Hepatocyte (in vitro differentiated cells): ENCODE results near the gene SEPTIN5. TPM values are rescaled to one million over a fixed set of nuclear protein-coding genes. Genes with fewer than 3 reads are reported as not detected.

Experiments used
- DNase-seq: peaks from one replicate; pipeline ENCODE4 v3.0.0-alpha.2; 2016; ENCODE audit warnings: low spot score
- H2AFZ ChIP-seq: fragments of 200-600 bp; sonication (generic); 2 replicates; pipeline ENCODE4 v1.6.0; 2016; ENCODE audit warnings: antibody characterized with exemption, mild to moderate bottlenecking
- H3K27ac ChIP-seq: fragments of 200-600 bp; sonication (generic); 2 replicates; pipeline ENCODE4 v1.5.1; 2016; ENCODE audit warnings: mild to moderate bottlenecking
- H3K27me3 ChIP-seq: fragments of 200-600 bp; sonication (generic); 2 replicates; pipeline ENCODE4 v1.6.1; 2016
- H3K36me3 ChIP-seq: fragments of 200-600 bp; sonication (generic); replicated peaks from 2 replicates; pipeline ENCODE4 v1.5.1; 2016; ENCODE audit warnings: low read depth; ENCODE audit not compliant: insufficient read depth
- H3K4me1 ChIP-seq: fragments of 200-600 bp; sonication (generic); 2 replicates; pipeline ENCODE4 v1.5.1; 2016; ENCODE audit warnings: mild to moderate bottlenecking, moderate library complexity; ENCODE audit not compliant: insufficient read depth
- H3K4me2 ChIP-seq: fragments of 200-600 bp; sonication (generic); 2 replicates; pipeline ENCODE4 v1.6.0; 2016
- H3K4me3 ChIP-seq: fragments of 200-600 bp; sonication (generic); 2 replicates; pipeline ENCODE4 v1.5.1; 2016; ENCODE audit warnings: mild to moderate bottlenecking
- H3K79me2 ChIP-seq: fragments of 200-600 bp; sonication (generic); 2 replicates; pipeline ENCODE4 v1.6.0; 2017; ENCODE audit warnings: mild to moderate bottlenecking
- H3K9me2 ChIP-seq: fragments of 200-600 bp; sonication (generic); replicated peaks from 2 replicates; pipeline ENCODE4 v1.6.0; 2017; ENCODE audit warnings: mild to moderate bottlenecking; ENCODE audit not compliant: insufficient read depth
- H3K9me3 ChIP-seq: fragments of 200-600 bp; sonication (generic); 2 replicates; pipeline ENCODE4 v1.5.1; 2016; ENCODE audit warnings: low read depth, mild to moderate bottlenecking
- H4K20me1 ChIP-seq: fragments of 200-600 bp; sonication (generic); 2 replicates; pipeline ENCODE4 v1.6.0; 2016; ENCODE audit warnings: mild to moderate bottlenecking; ENCODE audit not compliant: insufficient read depth, poor library complexity, severe bottlenecking
- CTCF ChIP-seq: fragments of 200-600 bp; sonication (generic); IDR thresholded peaks from 2 replicates; pipeline ENCODE4 v1.5.1; 2016; ENCODE audit warnings: antibody characterized with exemption, mild to moderate bottlenecking; ENCODE audit not compliant: poor library complexity
- EZH2 ChIP-seq: fragments of 200-600 bp; sonication (generic); IDR thresholded peaks from 2 replicates; pipeline ENCODE4 v1.6.1; 2016; ENCODE audit warnings: antibody characterized with exemption, mild to moderate bottlenecking, borderline replicate concordance
- EZH2phosphoT487 ChIP-seq: fragments of 200-600 bp; sonication (generic); IDR thresholded peaks from one replicate; pipeline ENCODE4 v1.6.1; 2018; ENCODE audit warnings: antibody characterized with exemption, mild to moderate bottlenecking, low read depth, moderate library complexity; ENCODE audit not compliant: unreplicated experiment, severe bottlenecking
- WGBS: methylation state at CpG from one replicate; pipeline ENCODE4 v1.1.6; 2016; ENCODE audit warnings: low lambda C conversion rate; ENCODE audit errors: missing lambda C conversion rate; 5-methylcytosine and 5-hydroxymethylcytosine counted together
- polyA plus RNA-seq: library from polyadenylated mRNA; unstranded; fragments of >200 nt; fragmentation: Nextera tagmentation; extraction: Ambion mirVana; gene quantifications from 2 replicates; pipeline ENCODE4 v1.2.1, GENCODE V29; 2016
- total RNA-seq: library from RNA; depleted of rRNA; stranded (reverse); fragments of >200 nt; gene quantifications from 2 replicates; pipeline ENCODE4 v1.2.3, GENCODE V29; 2014

The SEPTIN5 gene
- 4.3 and 10.0 TPM in 2 replicates for total RNA-seq
- 9.4 and 9.7 TPM in 2 replicates for polyA plus RNA-seq

- no peaks in the 10 kb centered on the region for H4K20me1 ChIP-seq
- H3K27ac ChIP-seq, result no peak within 1 kb of the TSS
- no peak for DNase-seq
- peaks cover 13% of the 10 kb centered on the region for H3K4me1 ChIP-seq
- peak within 1 kb of the TSS; percentile 39 for H3K4me3 ChIP-seq
- H2AFZ ChIP-seq, result peak within 1 kb of the TSS; percentile 74
- H3K9me3 ChIP-seq, result no peaks in the 10 kb centered on the region
- H3K79me2 ChIP-seq, result no peaks in the 10 kb centered on the region
- H3K36me3 ChIP-seq, result no peaks in the 10 kb centered on the region
- 2% methylated on average over 18 of the region's 106 CpGs for WGBS
- H3K4me2 ChIP-seq, result peak within 1 kb of the TSS; percentile 99
- TF ChIP-seq EZH2 (no peak), EZH2phosphoT487 (no peak), CTCF (no peak)
- peaks cover 40% of the 10 kb centered on the region for H3K27me3 ChIP-seq
- H3K9me2 ChIP-seq, result no peaks in the 10 kb centered on the region
Observed at GRCh38 chr22:19714312-19715187, at the start of gene SEPTIN5. Gene SEPTIN5, plus strand, starts transcription at chr22:19714503. Its CDS starts 86 bp downstream, at chr22:19714589.

- no peak for DNase-seq
- H3K27me3 ChIP-seq, result no peaks in the 10 kb centered on the region
Observed at GRCh38 chr22:19664951-19665783, 49.1 kb upstream of the SEPTIN5 start.

More at GRCh38 chr22:19664951-19665783, 49.1 kb upstream of the SEPTIN5 start:
- Histone ChIP-seq H4K20me1 (no peaks in the 10 kb centered on the region), H3K4me2 (no peak overlapping the region), H3K9me3 (no peaks in the 10 kb centered on the region), H2AFZ (no peak overlapping the region), H3K36me3 (no peaks in the 10 kb centered on the region), H3K79me2 (no peaks in the 10 kb centered on the region), H3K9me2 (no peaks in the 10 kb centered on the region), H3K4me1 (peaks cover 5% of the 10 kb centered on the region), H3K27ac (no peak overlapping the region), H3K4me3 (no peak overlapping the region)
- TF ChIP-seq EZH2, result no peak
- TF ChIP-seq EZH2phosphoT487, result no peak
- no peak for TF ChIP-seq CTCF
- 93% methylated on average over 19 of the region's 19 CpGs for WGBS
